ENCODE measurements around the gene TDRD1. TPM values are rescaled to one million over a fixed set of nuclear protein-coding genes. Genes with fewer than 3 reads are reported as not detected.

TDRD1 gene
- total and polyA plus RNA-seq, 4 donors: 0.01 to 0.17 (median 0.07) TPM

GRCh38 chr10:114208351-114208750 is 29.2 kb downstream of the TDRD1 start:
- Histone ChIP-seq H3K27ac (ENCODE audit: low read depth in 1 of 2, low read length in 2 of 2) (no peak overlapping the region), H3K9me3 (ENCODE audit: control insufficient read depth in 4 of 4, low read length in 3 of 4) (no peaks in the 10 kb centered on the region), H3K27me3 (ENCODE audit: control insufficient read depth in 4 of 4, insufficient read depth in 4 of 4, low read length in 3 of 4) (no peaks in the 10 kb centered on the region), H3K36me3 (ENCODE audit: control insufficient read depth in 4 of 4, insufficient read depth in 3 of 4, low read depth in 1 of 4, low read length in 3 of 4) (no peaks in the 10 kb centered on the region), H3K4me3 (ENCODE audit: low read depth in 1 of 3, low read length in 3 of 3) (no peak overlapping the region), H3K4me1 (ENCODE audit: control insufficient read depth in 4 of 4, insufficient read depth in 4 of 4, low read length in 3 of 4) (no peaks in the 10 kb centered on the region), H3K9ac (ENCODE audit: low read depth in 1 of 2, low read length in 2 of 2) (no peak overlapping the region)
- DNase-seq (ENCODE audit: low spot score): no peak
- WGBS: 92% methylated on average over 2 of the region's 2 CpGs
- TF ChIP-seq HNF4G (IDR thresholded peaks at IDR 0.05) (no peak), MAX (IDR thresholded peaks at IDR 0.05) (no peak), EGR1 (IDR thresholded peaks at IDR 0.05; ENCODE audit: low read depth in 2 of 2) (no peak), YY1 (IDR thresholded peaks at IDR 0.05) (no peak), RAD21 (IDR thresholded peaks at IDR 0.05) (no peak), ATF3 (IDR thresholded peaks at IDR 0.05) (no peak), FOXA2 (IDR thresholded peaks at IDR 0.05) (no peak), FOXA1 (IDR thresholded peaks at IDR 0.05) (no peak)

- H3K27ac ChIP-seq (ENCODE audit: low read depth in 1 of 2, low read length in 2 of 2): no peak overlapping the region
- H3K36me3 ChIP-seq (ENCODE audit: control insufficient read depth in 4 of 4, insufficient read depth in 3 of 4, low read depth in 1 of 4, low read length in 3 of 4): no peaks in the 10 kb centered on the region
- 85% methylated on average over 2 of the region's 2 CpGs for WGBS
Observed at GRCh38 chr10:114212153-114212552, 33.0 kb downstream of the TDRD1 start.

More at GRCh38 chr10:114212153-114212552, 33.0 kb downstream of the TDRD1 start:
- no peak overlapping the region for H3K4me3 ChIP-seq (ENCODE audit: low read depth in 1 of 3, low read length in 3 of 3)
- peaks cover 0 to 1% (median 0%) of the 10 kb centered on the region in 4 donors for H3K4me1 ChIP-seq (ENCODE audit: control insufficient read depth in 4 of 4, insufficient read depth in 4 of 4, low read length in 3 of 4)
- no peaks in the 10 kb centered on the region for H3K9me3 ChIP-seq (ENCODE audit: control insufficient read depth in 4 of 4, low read length in 3 of 4)
- H3K27me3 ChIP-seq (ENCODE audit: control insufficient read depth in 4 of 4, insufficient read depth in 4 of 4, low read length in 3 of 4): no peaks in the 10 kb centered on the region
- TF ChIP-seq SP1 (IDR thresholded peaks at IDR 0.05) (no peak), YY1 (IDR thresholded peaks at IDR 0.05) (no peak), HNF4A (conservative IDR thresholded peaks at IDR 0.05) (no peak), TAF1 (conservative IDR thresholded peaks at IDR 0.05) (no peak), RXRA (IDR thresholded peaks at IDR 0.05) (no peak), MAX (IDR thresholded peaks at IDR 0.05) (no peak), FOXA2 (IDR thresholded peaks at IDR 0.05) (no peak), EGR1 (IDR thresholded peaks at IDR 0.05; ENCODE audit: low read depth in 2 of 2) (no peak), ATF3 (IDR thresholded peaks at IDR 0.05) (no peak), JUND (IDR thresholded peaks at IDR 0.05) (no peak), FOXA1 (IDR thresholded peaks at IDR 0.05) (no peak), CTCF (IDR thresholded peaks at IDR 0.05; ENCODE audit: low read depth, low read length, missing input control) (no peak), RAD21 (IDR thresholded peaks at IDR 0.05) (no peak), GABPA (IDR thresholded peaks at IDR 0.05 in 1 of 2, conservative IDR thresholded peaks at IDR 0.05 in 1 of 2) (no peak), ZBTB33 (IDR thresholded peaks at IDR 0.05) (no peak)
- no peak overlapping the region for H3K9ac ChIP-seq (ENCODE audit: low read depth in 1 of 2, low read length in 2 of 2)
- no peak for DNase-seq (ENCODE audit: low spot score)
